ENCODE data around the gene EVI5. TPM values are rescaled to one million over a fixed set of nuclear protein-coding genes. Genes with fewer than 3 reads are reported as not detected.

Gene EVI5
- total RNA-seq, 1 experiment from 2014 or later: 38.2 TPM

GRCh38 chr1:92481971-92482664 is 302.8 kb downstream of the EVI5 start:
- Histone ChIP-seq H3K4me3 (ENCODE audit: low read length) (no peak overlapping the region), H3K79me2 (ENCODE audit: low read length) (no peaks in the 10 kb centered on the region), H4K20me1 (ENCODE audit: low read length) (no peaks in the 10 kb centered on the region), H3K27ac (ENCODE audit: low read length) (no peak overlapping the region), H3K9me2 (replicated peaks; ENCODE audit: low read length) (no peaks in the 10 kb centered on the region), H2AFZ (ENCODE audit: low read length) (no peak overlapping the region), H3K27me3 (ENCODE audit: low read length) (peaks cover 22% of the 10 kb centered on the region), H3K9me3 (ENCODE audit: low read length) (no peaks in the 10 kb centered on the region), H3K4me1 (ENCODE audit: insufficient read depth, low read length) (peaks cover 13% of the 10 kb centered on the region; the same call in 1 of the 2 replicates), H3K9ac (ENCODE audit: low read length) (no peak overlapping the region), H3K4me2 (ENCODE audit: low read length) (no peak overlapping the region), H3K36me3 (ENCODE audit: low read depth, low read length) (no peaks in the 10 kb centered on the region), H3F3A (ENCODE audit: low read length, unreplicated experiment) (no peaks in the 10 kb centered on the region)
- TF ChIP-seq EZH2phosphoT487 (IDR thresholded peaks at IDR 0.05; ENCODE audit: borderline replicate concordance, low read length) (no peak), CTCF (conservative IDR thresholded peaks at IDR 0.05; ENCODE audit: low read depth, low read length) (no peak), EZH2 (IDR thresholded peaks at IDR 0.05; ENCODE audit: low read length, unreplicated experiment) (no peak)
- no peak for ATAC-seq
- DNase-seq: no peak
- ChIA-PET CTCF (no interaction called here), POLR2A (ENCODE audit: unreplicated experiment) (no interaction called here)
- no TSS peak for BruUV-seq (replicated peaks)
- intact Hi-C loops (cut with micrococcal nuclease): loop anchor here (10.0 kb wide), 1 partner anchor 103 kb away; no protein-coding TSS in a partner anchor

GRCh38 chr1:92481599-92481925 is 303.3 kb downstream of the EVI5 start:
- no TSS peak for BruUV-seq (replicated peaks)
- no peaks in the 10 kb centered on the region for H3K9me3 ChIP-seq (ENCODE audit: low read length)
- no peaks in the 10 kb centered on the region for H3K9me2 ChIP-seq (replicated peaks; ENCODE audit: low read length)
- no peaks in the 10 kb centered on the region for H4K20me1 ChIP-seq (ENCODE audit: low read length)
- no peak for DNase-seq
- intact Hi-C loops (cut with micrococcal nuclease): loop anchor here (10.0 kb wide), 1 partner anchor 103 kb away; no protein-coding TSS in a partner anchor
- no peak for ATAC-seq
- H3K36me3 ChIP-seq (ENCODE audit: low read depth, low read length): no peaks in the 10 kb centered on the region
- no peak overlapping the region for H3K9ac ChIP-seq (ENCODE audit: low read length)
- no peaks in the 10 kb centered on the region for H3K79me2 ChIP-seq (ENCODE audit: low read length)
- no peak overlapping the region for H3K4me2 ChIP-seq (ENCODE audit: low read length)
- no peak overlapping the region for H2AFZ ChIP-seq (ENCODE audit: low read length)
- no peak overlapping the region for H3K4me3 ChIP-seq (ENCODE audit: low read length)
- peaks cover 13% of the 10 kb centered on the region; the same call in 1 of the 2 replicates for H3K4me1 ChIP-seq (ENCODE audit: insufficient read depth, low read length)
- ChIA-PET CTCF (no interaction called here), POLR2A (ENCODE audit: unreplicated experiment) (no interaction called here)
- H3K27me3 ChIP-seq (ENCODE audit: low read length): peaks cover 22% of the 10 kb centered on the region
- no peaks in the 10 kb centered on the region for H3F3A ChIP-seq (ENCODE audit: low read length, unreplicated experiment)
- H3K27ac ChIP-seq (ENCODE audit: low read length): no peak overlapping the region
- TF ChIP-seq CTCF (conservative IDR thresholded peaks at IDR 0.05; ENCODE audit: low read depth, low read length) (no peak), EZH2phosphoT487 (IDR thresholded peaks at IDR 0.05; ENCODE audit: borderline replicate concordance, low read length) (no peak), EZH2 (IDR thresholded peaks at IDR 0.05; ENCODE audit: low read length, unreplicated experiment) (no peak)

GRCh38 chr1:92480813-92481598 is 303.9 kb downstream of the EVI5 start:
- TF ChIP-seq EZH2 (IDR thresholded peaks at IDR 0.05; ENCODE audit: low read length, unreplicated experiment) (no peak), EZH2phosphoT487 (IDR thresholded peaks at IDR 0.05; ENCODE audit: borderline replicate concordance, low read length) (no peak), CTCF (conservative IDR thresholded peaks at IDR 0.05; ENCODE audit: low read depth, low read length) (no peak)
- Histone ChIP-seq H3K9me3 (ENCODE audit: low read length) (no peaks in the 10 kb centered on the region), H2AFZ (ENCODE audit: low read length) (no peak overlapping the region), H4K20me1 (ENCODE audit: low read length) (no peaks in the 10 kb centered on the region), H3K4me3 (ENCODE audit: low read length) (no peak overlapping the region), H3K9me2 (replicated peaks; ENCODE audit: low read length) (no peaks in the 10 kb centered on the region), H3K36me3 (ENCODE audit: low read depth, low read length) (no peaks in the 10 kb centered on the region), H3K4me2 (ENCODE audit: low read length) (no peak overlapping the region), H3K4me1 (ENCODE audit: insufficient read depth, low read length) (peaks cover 13% of the 10 kb centered on the region; the same call in 1 of the 2 replicates), H3K27ac (ENCODE audit: low read length) (no peak overlapping the region), H3K9ac (ENCODE audit: low read length) (no peak overlapping the region), H3K79me2 (ENCODE audit: low read length) (no peaks in the 10 kb centered on the region), H3K27me3 (ENCODE audit: low read length) (peaks cover 22% of the 10 kb centered on the region), H3F3A (ENCODE audit: low read length, unreplicated experiment) (no peaks in the 10 kb centered on the region)
- CTCF ChIA-PET: no interaction called here
- DNase-seq (no peak), ATAC-seq (no peak)
- POLR2A ChIA-PET (ENCODE audit: unreplicated experiment): no interaction called here
- intact Hi-C loops (cut with micrococcal nuclease): loop anchor here (10.0 kb wide), 1 partner anchor 104 kb away; no protein-coding TSS in a partner anchor
- no TSS peak for BruUV-seq (replicated peaks)

All from PC-3 (cell line).